H4 (cell line): ENCODE data around the gene CLMN. TPM values are rescaled to one million over a fixed set of nuclear protein-coding genes. Genes with fewer than 3 reads are reported as not detected.

Source experiments
- DNase-seq: peaks from one replicate; pipeline ENCODE4 v3.0.0-alpha.2; 2015; ENCODE audit warnings: low spot score
- total RNA-seq: library from RNA; depleted of rRNA; stranded (reverse); fragments of >200 nt; shearing (Covaris generic); gene quantifications from 2 replicates; pipeline ENCODE4 v1.2.3, GENCODE V29; 2014; rRNA removed

Gene CLMN, protein sequence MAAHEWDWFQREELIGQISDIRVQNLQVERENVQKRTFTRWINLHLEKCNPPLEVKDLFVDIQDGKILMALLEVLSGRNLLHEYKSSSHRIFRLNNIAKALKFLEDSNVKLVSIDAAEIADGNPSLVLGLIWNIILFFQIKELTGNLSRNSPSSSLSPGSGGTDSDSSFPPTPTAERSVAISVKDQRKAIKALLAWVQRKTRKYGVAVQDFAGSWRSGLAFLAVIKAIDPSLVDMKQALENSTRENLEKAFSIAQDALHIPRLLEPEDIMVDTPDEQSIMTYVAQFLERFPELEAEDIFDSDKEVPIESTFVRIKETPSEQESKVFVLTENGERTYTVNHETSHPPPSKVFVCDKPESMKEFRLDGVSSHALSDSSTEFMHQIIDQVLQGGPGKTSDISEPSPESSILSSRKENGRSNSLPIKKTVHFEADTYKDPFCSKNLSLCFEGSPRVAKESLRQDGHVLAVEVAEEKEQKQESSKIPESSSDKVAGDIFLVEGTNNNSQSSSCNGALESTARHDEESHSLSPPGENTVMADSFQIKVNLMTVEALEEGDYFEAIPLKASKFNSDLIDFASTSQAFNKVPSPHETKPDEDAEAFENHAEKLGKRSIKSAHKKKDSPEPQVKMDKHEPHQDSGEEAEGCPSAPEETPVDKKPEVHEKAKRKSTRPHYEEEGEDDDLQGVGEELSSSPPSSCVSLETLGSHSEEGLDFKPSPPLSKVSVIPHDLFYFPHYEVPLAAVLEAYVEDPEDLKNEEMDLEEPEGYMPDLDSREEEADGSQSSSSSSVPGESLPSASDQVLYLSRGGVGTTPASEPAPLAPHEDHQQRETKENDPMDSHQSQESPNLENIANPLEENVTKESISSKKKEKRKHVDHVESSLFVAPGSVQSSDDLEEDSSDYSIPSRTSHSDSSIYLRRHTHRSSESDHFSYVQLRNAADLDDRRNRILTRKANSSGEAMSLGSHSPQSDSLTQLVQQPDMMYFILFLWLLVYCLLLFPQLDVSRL
- 3.7 and 4.5 TPM in 2 replicates for total RNA-seq

DNA sequence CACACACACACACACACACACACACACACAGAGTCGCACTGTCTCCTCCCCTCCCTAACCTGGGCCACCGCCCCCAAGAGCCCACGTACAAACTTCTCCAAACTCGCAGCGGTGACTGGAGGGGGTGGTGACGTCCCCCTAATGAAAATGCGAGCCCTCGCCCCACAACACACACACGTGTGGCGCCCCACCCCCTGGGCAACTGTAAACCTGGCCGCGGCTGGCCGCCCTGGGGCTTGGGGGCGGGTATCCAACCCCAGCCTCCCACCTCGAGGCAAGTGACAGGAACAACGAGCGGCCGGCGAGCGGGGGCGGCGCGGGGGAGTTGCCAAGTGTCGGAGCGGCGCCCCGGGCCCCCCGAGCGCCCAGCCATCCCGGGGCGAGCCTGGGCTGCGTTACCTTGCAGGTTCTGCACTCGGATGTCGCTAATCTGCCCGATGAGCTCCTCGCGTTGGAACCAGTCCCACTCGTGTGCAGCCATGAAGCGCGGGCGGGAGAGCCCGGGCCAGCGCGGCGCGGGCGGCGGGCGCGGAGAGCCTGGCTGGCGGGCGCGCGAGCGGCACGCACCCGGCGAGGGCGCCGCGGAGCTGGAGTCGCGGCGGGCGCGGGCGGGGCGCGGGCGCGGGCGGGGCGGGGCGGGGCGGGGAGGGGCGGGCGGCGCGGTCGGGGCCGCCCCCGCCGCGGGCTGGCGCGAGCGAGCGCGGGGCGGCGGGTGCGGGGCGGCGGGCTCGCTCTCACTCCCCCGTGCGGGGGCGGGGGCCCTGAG lies at the start of gene CLMN:
Gene CLMN (minus strand): TSS at position 597 of the 766 bp plus-strand sequence. CDS start 116 bp downstream, at position 481.
- peak; percentile 29 for DNase-seq

DNA sequence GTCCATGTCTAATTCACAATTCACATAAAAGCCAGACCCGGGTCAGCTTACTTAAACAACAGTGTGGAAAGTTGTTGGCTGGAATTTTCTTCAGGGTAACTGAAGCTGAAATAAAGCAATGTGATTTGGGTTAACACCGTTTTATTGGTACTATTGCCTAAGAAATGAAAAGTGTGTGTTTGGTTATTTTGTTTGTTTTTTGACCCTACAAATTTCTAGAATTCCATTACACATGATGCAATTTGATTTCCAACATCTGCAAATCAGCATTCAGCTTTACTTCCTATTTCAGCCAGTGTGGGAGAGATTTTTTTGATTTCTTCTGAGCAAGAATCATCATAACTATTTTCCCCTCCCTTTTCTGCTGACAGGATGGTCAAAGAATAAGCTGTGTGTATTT lies 45.7 kb upstream of the CLMN start:
- no peak for DNase-seq

DNA sequence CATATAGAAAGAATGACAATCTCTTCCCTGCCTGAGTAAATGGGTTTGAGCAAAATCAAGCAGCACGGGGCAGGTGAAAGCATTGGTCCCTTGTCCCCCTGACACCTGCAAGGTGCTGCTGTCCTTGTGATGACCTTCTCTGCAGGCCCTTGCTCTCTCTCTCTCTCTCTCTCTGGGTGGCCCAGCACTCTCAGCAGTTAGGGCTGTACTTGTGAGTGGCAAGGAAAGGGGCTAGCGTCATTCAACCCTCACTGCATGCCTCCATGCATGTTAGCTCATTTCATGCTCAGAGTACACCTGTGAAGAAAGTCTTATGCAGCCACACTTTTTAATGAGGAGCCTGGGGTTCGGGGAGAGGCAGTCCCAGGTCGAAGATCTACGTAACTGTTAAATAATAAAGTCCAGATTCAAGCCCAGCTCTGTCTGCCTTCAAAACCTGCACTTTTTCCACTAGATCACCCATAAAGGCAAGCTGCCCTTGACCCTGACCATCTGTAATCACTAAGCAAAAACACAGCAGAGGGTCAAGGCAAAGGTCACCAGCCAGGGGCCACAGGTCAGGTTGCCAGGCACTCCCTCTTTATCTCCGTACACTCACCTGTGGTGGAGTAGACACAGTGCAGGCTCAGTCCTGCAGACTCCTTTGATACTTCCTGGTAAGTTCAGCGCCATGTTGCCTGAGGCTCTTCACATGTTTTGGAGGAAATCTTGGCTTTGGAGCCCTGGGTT lies 44.9 kb upstream of the CLMN start:
- DNase-seq, result no peak

DNA sequence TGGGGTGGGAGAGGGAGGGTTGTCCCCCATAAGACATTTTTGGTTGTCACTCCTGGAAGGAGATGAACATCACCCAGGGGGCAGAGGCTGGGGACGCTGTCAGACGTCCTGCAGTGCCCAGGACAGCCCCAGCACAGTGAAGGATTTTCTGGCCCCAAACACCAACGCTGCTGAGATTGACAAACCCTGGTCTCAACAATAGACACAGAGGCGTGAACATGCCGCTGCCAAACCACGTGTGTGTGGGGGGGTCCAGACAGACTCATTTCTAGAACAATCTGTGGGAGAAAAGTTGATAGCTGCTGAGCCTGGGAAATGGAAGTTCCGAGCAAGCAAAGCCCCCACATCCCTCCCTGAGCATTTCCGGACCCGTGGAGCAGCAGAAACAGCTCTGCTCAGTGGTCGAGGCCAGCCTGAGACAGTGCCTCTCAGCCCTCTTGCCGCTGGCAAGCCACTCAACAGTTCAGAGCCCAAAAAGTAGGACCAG lies 43.8 kb upstream of the CLMN start:
- DNase-seq, result no peak

DNA sequence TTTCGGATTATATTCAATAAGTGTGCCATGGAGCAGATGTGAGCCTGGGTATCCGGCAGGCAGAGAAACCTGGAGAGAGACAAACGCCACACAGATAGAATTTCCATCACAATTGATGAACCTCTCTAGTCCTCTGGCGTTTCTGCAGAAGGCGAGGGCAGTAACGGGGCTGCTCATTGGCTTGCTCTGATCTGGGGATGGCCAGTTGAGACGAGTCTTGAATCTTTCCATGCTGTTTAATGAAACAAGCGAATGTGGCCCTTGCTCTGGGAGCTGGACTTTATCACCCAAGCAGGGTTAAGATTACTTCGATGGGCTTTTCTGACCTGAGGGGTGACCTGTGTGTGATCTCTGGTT lies 42.4 kb upstream of the CLMN start:
- no peak for DNase-seq

DNA sequence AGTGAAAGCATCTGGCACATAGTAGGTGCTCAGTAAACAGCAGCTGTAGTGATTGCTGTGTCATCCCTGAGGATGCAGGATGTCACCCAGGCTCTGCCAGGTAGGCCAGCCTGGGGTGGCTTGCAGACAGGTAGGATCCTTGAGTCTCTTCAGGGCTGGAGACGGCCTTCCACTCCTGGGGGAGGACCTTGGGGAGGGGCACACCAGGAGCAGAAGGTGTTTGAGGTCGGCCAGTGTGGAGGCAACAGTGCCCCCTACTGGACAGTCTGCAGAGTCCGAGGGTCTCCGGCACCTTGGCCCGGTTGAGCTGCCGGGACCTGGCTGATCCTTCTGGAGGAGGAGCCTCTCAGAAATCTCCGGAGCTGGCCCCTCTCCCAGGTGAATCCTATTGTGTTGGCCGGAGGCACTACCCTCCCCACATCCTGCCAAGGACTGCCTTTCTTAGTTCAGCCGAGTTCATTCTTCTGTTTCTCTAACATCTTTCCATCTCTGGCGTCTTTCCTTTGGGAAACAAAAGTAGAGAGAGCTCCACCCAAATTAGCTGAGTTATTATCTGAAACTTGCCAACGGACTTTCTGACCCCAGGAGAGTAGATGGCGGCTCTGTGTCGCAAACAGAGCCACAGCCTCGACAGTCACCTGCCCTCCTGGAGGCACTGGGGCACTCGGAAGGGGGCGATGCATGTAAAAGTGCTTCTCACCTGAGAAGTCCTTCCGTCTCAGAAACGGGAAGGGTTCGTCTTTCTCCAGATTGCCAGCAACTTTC lies 41.8 kb upstream of the CLMN start:
- peak; percentile 22 for DNase-seq

DNA sequence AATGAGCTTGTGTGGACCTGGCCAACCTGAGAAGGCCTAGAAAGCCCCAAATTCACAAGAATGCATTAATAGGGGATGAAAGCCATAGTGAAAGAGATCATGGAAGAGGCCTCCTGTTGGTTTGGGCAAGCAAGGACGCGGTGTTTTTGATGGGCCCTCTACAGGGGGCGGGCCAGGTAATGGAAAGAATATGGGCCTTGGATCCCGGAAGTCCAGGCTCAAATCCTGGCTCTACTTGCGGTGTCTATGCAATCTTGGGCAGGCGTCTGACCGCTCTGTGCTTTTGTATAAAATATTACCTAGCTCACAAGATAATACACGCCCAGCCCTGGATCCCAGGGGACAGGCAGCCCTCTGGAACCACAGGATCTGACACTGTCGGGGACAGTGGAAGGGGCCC lies 41.1 kb upstream of the CLMN start:
- no peak for DNase-seq

DNA sequence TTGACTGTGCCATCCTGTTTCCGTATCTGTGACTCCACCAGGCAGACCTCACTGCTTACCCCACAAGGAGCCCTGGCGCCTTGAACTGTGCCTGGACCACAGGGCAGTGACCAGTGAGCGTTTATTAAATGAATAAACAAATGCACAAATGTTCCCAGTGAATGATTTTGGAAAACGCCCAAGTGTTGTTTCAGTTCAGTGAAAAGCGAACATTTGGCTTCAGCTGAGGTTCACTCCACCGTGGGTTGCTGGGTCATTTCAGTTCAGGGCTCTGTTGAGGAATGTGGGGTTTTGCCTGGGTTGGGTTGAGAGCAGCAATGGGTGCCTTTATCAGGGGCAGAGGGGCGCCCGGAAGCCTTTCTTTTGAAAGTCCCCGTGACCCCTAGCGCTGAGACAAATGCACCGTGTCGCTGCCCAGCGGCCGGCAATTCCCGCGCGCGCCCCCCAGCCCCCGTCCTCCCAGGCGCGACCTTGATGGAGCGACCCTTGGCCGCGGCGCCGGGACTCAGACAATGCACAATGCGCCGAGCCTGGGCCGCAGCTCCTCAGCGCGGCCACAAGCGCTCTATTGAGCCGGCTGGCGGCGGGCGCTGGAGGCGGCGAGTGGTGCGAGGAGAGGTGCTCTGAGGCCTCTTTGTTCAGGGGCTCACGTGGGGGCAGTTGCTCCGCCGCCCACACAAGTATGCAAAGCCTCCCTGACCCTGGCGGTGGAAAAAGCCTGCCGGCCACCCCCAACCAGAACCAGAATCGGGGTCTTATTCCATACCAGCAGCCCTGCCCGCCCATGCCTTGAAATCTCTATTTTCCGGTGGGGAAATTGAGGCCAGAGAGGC lies 40.5 kb upstream of the CLMN start:
- no peak for DNase-seq

DNA sequence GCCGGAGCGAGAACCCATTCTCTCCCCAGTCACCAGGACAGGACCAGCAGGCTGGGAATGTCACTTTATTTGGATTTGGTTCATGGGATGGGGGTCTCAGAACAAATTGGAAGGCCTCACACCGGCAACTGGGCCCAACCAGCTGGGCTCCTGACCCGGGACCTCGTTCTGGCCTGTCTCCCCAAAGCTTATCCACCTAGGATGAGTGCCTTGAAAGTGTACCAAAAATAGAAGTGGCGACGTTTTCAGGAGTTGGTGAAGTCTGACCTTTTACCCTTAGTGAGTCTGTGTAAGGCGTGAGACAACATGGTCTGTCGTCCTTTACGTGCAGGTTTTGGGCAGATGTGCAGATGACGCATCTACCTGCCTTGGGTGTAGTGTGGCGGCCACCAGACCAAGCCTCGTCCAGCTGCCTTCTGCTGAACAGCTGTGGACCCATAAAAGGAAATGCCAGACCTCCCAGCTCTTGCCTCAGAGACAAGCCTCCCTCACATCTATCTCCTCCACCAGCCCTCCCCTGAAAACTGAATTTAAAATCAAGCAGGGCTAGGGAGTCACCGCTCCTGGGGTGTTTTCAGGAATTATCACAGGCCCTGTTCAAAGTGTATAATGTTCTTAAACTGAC lies 36.6 kb upstream of the CLMN start:
- no peak for DNase-seq

DNA sequence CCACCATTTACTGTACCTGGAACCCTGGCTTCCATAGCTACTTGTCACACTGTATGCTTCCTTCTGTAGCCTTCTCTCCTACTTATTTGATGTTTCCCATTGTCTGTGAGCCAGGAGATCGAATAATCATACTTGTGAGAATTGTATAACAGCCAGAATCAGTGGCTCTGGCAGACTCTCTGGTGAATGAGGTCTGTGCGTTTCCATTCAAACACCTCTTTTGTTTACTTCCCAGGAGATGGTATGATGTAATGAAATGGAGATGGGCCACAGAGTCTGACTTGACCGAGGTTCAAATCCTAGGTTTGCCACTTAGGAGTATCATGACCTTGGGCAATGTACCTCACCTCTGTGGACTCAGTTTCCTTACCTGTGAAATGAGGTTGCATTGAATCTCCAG lies 35.7 kb upstream of the CLMN start:
- DNase-seq, result no peak

DNA sequence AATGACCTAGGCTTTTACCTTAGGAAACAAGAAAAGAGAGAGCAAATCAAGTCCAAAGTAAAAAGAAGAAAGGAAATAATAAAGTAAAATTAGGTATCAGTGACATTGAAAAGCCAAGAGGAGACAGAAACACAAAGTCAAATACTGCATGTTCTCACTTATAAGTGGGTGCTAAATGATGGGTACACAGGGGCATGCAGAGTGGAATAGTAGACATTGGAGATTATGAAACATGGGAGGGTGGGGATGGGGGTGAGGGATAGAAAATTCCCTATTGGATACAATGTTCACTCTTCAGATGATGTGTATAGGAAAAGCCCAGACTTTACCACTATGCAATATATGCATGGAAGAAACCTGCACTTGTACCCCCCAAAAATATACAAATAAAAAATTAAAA lies 35.1 kb upstream of the CLMN start:
- no peak for DNase-seq

DNA sequence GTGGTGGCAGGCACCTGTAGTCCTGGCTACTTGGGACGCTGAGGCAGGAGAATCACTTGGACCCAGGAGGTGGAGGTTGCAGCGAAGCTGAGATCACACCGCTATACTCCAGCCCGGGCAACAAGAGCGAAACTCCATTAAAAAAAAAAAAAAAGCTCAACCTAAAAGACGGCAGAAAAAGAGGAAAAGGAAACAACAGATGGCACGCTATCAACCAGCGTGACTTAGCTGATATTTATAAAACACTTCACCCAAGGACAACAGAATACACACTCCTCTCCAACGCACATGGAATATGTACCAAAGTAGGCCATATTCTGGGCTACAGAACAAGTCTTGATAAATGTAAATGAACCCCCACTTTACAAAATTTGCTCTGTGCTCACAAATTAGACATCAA lies 34.0 kb upstream of the CLMN start:
- DNase-seq, result no peak

DNA sequence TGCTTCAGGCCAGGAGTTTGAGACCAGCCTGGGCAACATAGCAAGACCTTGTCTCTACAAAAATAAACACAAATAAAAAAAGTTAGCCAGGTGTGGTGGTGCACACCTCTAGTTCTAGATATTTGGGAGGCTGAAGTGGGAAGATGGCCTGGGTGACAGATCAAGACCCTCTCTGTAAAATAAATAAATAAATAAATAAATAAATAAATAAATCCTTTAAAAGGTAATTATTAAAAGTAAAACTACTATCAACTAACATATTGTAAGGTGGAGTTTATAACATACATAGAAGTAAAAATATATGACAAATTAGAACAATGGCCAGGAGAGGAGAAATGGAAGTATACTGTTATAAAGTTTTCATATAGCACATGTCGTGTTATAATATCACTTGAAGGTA lies 33.3 kb upstream of the CLMN start:
- DNase-seq, result no peak

DNA sequence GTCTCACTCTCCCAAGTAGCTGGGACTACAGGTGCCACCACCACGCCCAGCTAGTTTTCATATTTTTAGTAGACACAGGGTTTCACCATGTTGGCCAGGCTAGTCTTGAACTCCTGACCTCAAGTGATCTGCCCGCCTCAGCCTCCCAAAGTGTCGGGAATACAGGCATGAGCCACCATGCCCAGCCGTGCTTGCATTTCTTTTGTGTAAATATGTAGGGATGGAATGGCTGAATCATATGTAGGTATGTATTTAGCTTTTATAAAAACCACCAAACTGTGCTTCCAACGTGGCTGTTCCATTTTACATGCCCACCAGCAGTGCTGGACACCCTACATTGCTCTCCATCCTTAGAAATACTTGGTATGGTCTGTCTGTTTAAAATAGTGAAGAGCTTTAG lies 32.8 kb upstream of the CLMN start:
- no peak for DNase-seq

DNA sequence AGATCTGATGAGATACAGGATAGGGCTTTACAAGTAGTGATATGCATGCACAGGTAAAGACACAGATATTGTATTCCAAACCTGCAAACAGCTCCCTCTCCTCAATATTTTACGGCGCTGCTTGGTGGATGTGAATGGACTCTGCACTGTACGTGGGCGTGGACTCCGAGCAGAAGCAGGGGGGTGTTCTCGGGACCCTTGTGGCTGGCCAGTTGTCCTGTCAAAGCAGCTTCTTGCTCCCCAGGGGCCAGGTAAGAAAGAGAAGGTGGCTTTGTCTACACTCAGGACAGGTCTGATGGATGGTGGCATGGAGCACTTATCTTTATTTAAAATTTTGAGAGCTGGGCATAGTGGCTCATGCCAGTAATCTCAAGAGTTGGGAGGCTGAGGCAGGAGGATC lies 29.5 kb upstream of the CLMN start:
- no peak for DNase-seq

DNA sequence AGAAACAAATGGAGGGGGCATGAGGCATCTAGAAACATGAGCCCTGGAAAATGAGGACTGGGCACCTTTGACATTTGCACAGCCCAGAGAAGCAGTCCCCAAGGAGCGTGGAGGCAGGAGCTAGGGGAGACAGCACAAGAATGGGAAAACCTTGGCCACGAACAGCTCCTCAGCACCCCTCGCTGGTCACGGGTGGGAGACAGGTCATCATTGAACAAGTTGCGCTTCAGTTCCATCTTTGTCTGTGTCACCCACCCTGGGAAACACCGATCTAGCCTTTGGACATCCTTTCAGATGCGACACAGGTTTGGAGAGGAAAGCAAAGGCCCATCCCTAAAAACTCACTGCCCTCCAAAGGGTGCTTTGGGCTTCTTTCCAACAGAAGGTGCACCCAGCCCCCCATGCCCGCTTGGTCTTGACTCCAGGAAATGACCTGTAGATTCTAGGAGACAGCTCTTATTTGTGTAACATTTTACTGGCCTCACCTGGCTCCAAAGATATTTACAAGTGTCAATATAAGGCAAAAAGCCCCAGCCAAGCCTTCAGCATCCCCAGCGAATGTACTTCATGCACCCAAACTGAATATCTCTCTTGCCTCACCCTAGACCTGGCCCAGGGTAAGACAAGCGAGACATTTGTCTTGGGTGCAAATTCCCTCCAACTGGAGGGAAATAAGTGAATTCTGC lies 28.8 kb upstream of the CLMN start:
- no peak for DNase-seq

DNA sequence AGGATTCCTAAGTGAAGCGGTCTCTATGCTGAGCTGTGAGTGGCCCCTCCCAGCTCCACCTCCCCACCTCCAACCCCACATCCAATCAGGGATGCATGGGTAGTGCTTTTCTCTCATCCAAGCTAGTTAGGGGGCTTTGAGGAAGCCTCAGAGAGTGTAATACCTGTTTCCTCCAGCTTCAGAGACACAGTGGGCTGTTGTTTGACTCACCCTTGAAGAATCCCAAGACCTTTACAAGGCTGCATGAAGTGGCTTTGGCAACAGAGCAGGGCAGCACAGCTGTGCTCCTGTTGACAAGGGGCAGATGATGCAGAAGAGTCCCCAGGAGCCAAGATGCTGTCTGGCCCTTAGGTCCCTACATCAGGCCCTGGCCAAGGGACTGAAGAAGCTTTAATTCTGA lies 27.1 kb upstream of the CLMN start:
- DNase-seq, result no peak

DNA sequence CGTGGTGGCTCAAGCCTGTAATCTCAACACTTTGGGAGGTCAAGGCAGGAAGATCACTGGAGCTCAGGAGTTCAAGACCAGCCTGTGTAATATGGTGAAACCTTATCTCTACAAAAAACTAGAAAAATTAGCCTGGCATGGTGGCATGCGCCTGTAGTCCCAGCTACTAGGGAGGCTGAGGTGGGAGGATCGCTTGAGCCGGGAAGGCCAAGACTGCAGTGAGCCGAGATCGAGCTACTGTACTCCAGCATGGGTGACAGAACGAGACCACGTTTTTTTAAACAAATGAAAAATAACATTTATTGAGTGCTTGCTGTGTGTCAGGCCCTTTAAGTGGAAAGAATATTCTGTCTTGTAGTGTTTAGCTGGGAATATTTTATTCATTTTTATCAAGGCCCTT lies 26.6 kb upstream of the CLMN start:
- no peak for DNase-seq
